ENCODE results near the gene CELF2.

CELF2 gene

GRCh38 chr10:11294831-11295450 is 277.3 kb downstream of the CELF2 start:
- no peaks in the 10 kb centered on the region for H4K20me1 ChIP-seq (ENCODE audit: low read depth, low read length)

GRCh38 chr10:11295492-11295891 is 277.8 kb downstream of the CELF2 start:
- no peaks in the 10 kb centered on the region for H3F3A ChIP-seq (ENCODE audit: insufficient read depth)
- no peaks in the 10 kb centered on the region for H3K9me3 ChIP-seq (ENCODE audit: insufficient read depth, low read length)
- no peak overlapping the region for H3K4me2 ChIP-seq (ENCODE audit: low read depth, low read length, poor library complexity, severe bottlenecking)
- no peaks in the 10 kb centered on the region for H3K36me3 ChIP-seq (ENCODE audit: low read length)
- TF ChIP-seq CTCF (IDR thresholded peaks at IDR 0.05; ENCODE audit: insufficient read depth, low read length, poor library complexity, severe bottlenecking) (no peak), EZH2phosphoT487 (conservative IDR thresholded peaks at IDR 0.05; ENCODE audit: low read length) (no peak)
- no peak overlapping the region for H3K9ac ChIP-seq (ENCODE audit: low read length)
- H3K27ac ChIP-seq (ENCODE audit: low read depth, low read length): no peak overlapping the region
- H3K9me2 ChIP-seq (replicated peaks; ENCODE audit: insufficient read depth, low read length): no peaks in the 10 kb centered on the region
- H4K20me1 ChIP-seq (ENCODE audit: low read depth, low read length): no peaks in the 10 kb centered on the region
- H2AFZ ChIP-seq (ENCODE audit: low read depth, low read length, severe bottlenecking): no peak overlapping the region
- no peaks in the 10 kb centered on the region for H3K79me2 ChIP-seq (ENCODE audit: insufficient read depth, low read length)
- no peaks in the 10 kb centered on the region for H3K27me3 ChIP-seq (ENCODE audit: low read length)
- H3K4me3 ChIP-seq (ENCODE audit: insufficient read depth, low read length, poor library complexity, severe bottlenecking): no peak overlapping the region

More at GRCh38 chr10:11294831-11295450, 277.3 kb downstream of the CELF2 start:
- no peak overlapping the region for H3K27ac ChIP-seq (ENCODE audit: low read depth, low read length)
- no peaks in the 10 kb centered on the region for H3K36me3 ChIP-seq (ENCODE audit: low read length)
- no peak overlapping the region for H2AFZ ChIP-seq (ENCODE audit: low read depth, low read length, severe bottlenecking)
- H3K79me2 ChIP-seq (ENCODE audit: insufficient read depth, low read length): no peaks in the 10 kb centered on the region
- H3K27me3 ChIP-seq (ENCODE audit: low read length): no peaks in the 10 kb centered on the region
- H3K4me2 ChIP-seq (ENCODE audit: low read depth, low read length, poor library complexity, severe bottlenecking): no peak overlapping the region
- no peak for TF ChIP-seq EZH2phosphoT487 (conservative IDR thresholded peaks at IDR 0.05; ENCODE audit: low read length)
- TF ChIP-seq CTCF (IDR thresholded peaks at IDR 0.05; ENCODE audit: insufficient read depth, low read length, poor library complexity, severe bottlenecking): no peak
- H3K9me3 ChIP-seq (ENCODE audit: insufficient read depth, low read length): no peaks in the 10 kb centered on the region
- H3F3A ChIP-seq (ENCODE audit: insufficient read depth): no peaks in the 10 kb centered on the region
- no peak overlapping the region for H3K9ac ChIP-seq (ENCODE audit: low read length)
- no peaks in the 10 kb centered on the region for H3K9me2 ChIP-seq (replicated peaks; ENCODE audit: insufficient read depth, low read length)
- no peak overlapping the region for H3K4me3 ChIP-seq (ENCODE audit: insufficient read depth, low read length, poor library complexity, severe bottlenecking)

DNA sequence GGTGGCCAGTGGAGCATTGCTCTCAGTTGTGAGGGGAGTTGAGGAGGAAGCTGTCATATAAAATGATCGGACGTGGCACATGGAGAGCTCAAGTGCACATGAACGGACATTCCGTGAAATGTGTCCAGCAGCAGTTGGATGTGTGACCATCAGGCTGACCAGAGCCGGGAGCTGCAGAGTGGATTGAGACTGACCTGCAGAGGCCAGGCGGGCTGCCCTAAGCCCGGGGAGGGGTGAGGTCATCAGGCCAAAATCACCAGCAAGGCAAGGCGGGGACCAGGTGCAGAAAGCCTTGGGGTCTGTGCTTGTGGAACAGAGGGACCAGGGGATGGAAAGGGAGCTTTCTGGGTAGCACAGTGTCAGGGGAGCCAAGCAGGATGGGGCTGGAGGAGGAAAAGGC is 279.5 kb downstream of the CELF2 start:
- Histone ChIP-seq H3K79me2 (ENCODE audit: insufficient read depth, low read length) (no peaks in the 10 kb centered on the region), H3K4me2 (ENCODE audit: low read depth, low read length, poor library complexity, severe bottlenecking) (no peak overlapping the region), H3K9me3 (ENCODE audit: insufficient read depth, low read length) (no peaks in the 10 kb centered on the region), H4K20me1 (ENCODE audit: low read depth, low read length) (no peaks in the 10 kb centered on the region), H3K9ac (ENCODE audit: low read length) (no peak overlapping the region), H3K36me3 (ENCODE audit: low read length) (no peaks in the 10 kb centered on the region), H3K4me3 (ENCODE audit: insufficient read depth, low read length, poor library complexity, severe bottlenecking) (no peak overlapping the region), H3K27me3 (ENCODE audit: low read length) (no peaks in the 10 kb centered on the region), H3K27ac (ENCODE audit: low read depth, low read length) (no peak overlapping the region), H3K9me2 (replicated peaks; ENCODE audit: insufficient read depth, low read length) (no peaks in the 10 kb centered on the region), H3F3A (ENCODE audit: insufficient read depth) (no peaks in the 10 kb centered on the region), H2AFZ (ENCODE audit: low read depth, low read length, severe bottlenecking) (no peak overlapping the region)
- TF ChIP-seq EZH2phosphoT487 (conservative IDR thresholded peaks at IDR 0.05; ENCODE audit: low read length): no peak
- no peak for TF ChIP-seq CTCF (IDR thresholded peaks at IDR 0.05; ENCODE audit: insufficient read depth, low read length, poor library complexity, severe bottlenecking)

All from SU-DHL-6 (cell line).